ACC112 (cell line): Measurements from ENCODE around the gene MAPK8IP1.
"Not testable (repeated sequence)": the region's sequence is repeated elsewhere in the genome, so short reads cannot be mapped to it uniquely, and the experiment has no call there.

ENCODE experiments used
- H2AFZ ChIP-seq: fragments of 200-600 bp; sonication (generic); one replicate; pipeline ENCODE4 v1.6.0; 2017; ENCODE audit warnings: antibody characterized with exemption, low read length; ENCODE audit not compliant: unreplicated experiment
- H3K27ac ChIP-seq: fragments of 200-600 bp; sonication (generic); 2 replicates; pipeline ENCODE4 v1.5.1; 2014; ENCODE audit warnings: low read depth, mild to moderate bottlenecking, antibody characterized with exemption, low read length, moderate library complexity
- H3K27me3 ChIP-seq: fragments of 200-600 bp; sonication (generic); 2 replicates; pipeline ENCODE4 v1.6.1; 2014; ENCODE audit warnings: mild to moderate bottlenecking, antibody characterized with exemption, low read length, moderate library complexity, mixed read lengths; ENCODE audit not compliant: insufficient read depth
- H3K36me3 ChIP-seq: fragments of 200-600 bp; sonication (generic); 2 replicates; pipeline ENCODE4 v1.6.1; 2016; ENCODE audit warnings: mild to moderate bottlenecking, antibody characterized with exemption, low read length, moderate library complexity, mixed read lengths; ENCODE audit not compliant: insufficient read depth
- H3K4me1 ChIP-seq: fragments of 200-600 bp; sonication (generic); one replicate; pipeline ENCODE4 v1.6.1; 2016; ENCODE audit warnings: low read length, mixed read lengths; ENCODE audit not compliant: insufficient read depth, unreplicated experiment, control insufficient read depth
- H3K4me3 ChIP-seq: fragments of 200-600 bp; sonication (generic); 2 replicates; pipeline ENCODE4 v1.5.1; 2014; ENCODE audit warnings: mild to moderate bottlenecking, low read depth, low read length
- H3K79me2 ChIP-seq: fragments of 200-600 bp; sonication (generic); one replicate; pipeline ENCODE4 v1.6.0; 2016; ENCODE audit warnings: low read length; ENCODE audit not compliant: control insufficient read depth, unreplicated experiment, insufficient read depth

Gene MAPK8IP1

DNA sequence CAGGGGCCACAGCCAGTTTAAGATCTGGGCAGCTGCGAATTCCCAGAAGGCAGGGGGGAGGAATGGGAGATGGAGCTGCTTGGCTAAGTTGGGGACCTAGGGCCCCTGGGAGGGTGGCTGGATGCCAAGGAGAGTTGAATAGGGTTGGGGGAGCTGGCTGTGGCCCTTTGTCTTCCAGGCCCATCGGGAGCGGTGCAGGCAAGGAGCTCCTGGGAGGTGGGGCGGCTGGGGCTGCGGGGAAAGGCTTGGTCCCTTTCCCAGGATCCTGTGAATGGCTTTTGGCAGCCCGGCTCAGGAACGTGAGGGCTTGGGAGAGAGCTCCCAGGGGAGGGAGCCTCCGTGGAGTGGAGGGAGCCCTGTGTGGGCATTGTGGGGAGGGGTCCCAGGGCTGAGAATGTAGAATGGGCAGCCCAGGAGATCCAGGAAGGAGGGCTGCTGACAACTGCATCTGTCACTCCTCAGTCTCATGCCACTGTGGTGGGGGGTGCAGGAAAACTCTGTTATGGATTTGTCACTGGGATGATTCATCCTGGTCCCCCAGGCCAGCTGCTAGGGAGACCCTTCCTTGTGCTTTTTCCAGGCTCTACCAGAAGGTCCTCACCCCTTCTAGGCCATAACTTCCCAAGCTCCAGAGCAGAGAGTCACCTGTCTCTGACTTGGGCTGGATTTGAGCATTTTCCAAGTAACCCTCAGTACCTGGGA is 15.6 kb downstream of the MAPK8IP1 start:
- H2AFZ ChIP-seq, result no peak overlapping the region
- H3K4me3 ChIP-seq, result peak overlapping the region; percentile 77
- H3K27me3 ChIP-seq, result peaks cover 8% of the 10 kb centered on the region; the same call in 1 of the 2 replicates
- H3K79me2 ChIP-seq, result no peaks in the 10 kb centered on the region
- H3K36me3 ChIP-seq, result no peaks in the 10 kb centered on the region
- no peak overlapping the region for H3K27ac ChIP-seq
- peaks cover 11% of the 10 kb centered on the region for H3K4me1 ChIP-seq

DNA sequence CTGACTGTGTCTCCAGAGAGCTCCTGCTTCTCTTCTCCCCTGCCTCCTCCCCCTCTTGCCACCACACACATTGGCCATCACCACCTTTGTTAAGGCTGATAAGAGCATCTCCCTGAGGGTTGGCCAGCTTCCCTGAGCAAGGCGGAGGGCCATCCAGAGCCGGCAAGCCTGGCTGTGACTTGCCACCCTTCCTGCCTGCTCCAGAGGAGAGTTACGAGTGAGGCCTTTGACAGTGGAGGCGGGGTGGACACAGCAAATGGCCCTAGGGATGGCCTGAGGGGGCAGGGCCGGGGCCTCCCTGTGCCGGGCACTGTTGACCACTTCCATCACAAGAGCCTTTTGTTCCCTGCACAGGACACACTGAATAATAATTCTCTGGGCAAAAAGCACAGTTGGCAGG is 16.2 kb downstream of the MAPK8IP1 start:
- H3K36me3 ChIP-seq, result no peaks in the 10 kb centered on the region
- no peak overlapping the region for H3K4me3 ChIP-seq
- peaks cover 8% of the 10 kb centered on the region; the same call in 1 of the 2 replicates for H3K27me3 ChIP-seq
- no peaks in the 10 kb centered on the region for H3K79me2 ChIP-seq
- no peak overlapping the region for H3K27ac ChIP-seq
- H3K4me1 ChIP-seq, result peaks cover 11% of the 10 kb centered on the region
- no peak overlapping the region for H2AFZ ChIP-seq

DNA sequence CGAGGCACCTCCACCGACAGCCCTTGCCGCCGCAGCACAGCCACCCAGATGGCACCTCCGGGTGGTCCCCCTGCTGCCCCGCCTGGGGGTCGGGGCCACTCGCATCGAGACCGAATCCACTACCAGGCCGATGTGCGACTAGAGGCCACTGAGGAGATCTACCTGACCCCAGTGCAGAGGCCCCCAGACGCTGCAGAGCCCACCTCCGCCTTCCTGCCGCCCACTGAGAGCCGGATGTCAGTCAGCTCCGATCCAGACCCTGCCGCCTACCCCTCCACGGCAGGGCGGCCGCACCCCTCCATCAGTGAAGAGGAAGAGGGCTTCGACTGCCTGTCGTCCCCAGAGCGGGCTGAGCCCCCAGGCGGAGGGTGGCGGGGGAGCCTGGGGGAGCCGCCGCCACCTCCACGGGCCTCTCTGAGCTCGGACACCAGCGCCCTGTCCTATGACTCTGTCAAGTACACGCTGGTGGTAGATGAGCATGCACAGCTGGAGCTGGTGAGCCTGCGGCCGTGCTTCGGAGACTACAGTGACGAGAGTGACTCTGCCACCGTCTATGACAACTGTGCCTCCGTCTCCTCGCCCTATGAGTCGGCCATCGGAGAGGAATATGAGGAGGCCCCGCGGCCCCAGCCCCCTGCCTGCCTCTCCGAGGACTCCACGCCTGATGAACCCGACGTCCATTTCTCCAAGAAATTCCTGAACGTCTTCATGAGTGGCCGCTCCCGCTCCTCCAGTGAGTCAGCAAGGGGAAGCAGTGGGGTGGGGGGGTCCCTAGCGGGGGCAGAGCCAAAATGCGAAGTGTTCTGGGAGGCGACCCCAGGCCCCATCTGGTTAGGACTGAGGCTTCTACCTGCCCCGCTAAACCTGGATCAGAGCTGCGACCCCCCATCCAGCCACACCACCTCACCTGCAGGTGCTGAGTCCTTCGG is 17.3 kb downstream of the MAPK8IP1 start:
- no peaks in the 10 kb centered on the region for H3K36me3 ChIP-seq
- no peaks in the 10 kb centered on the region for H3K79me2 ChIP-seq
- no peak overlapping the region for H3K4me3 ChIP-seq
- H2AFZ ChIP-seq, result no peak overlapping the region
- H3K4me1 ChIP-seq, result peaks cover 11% of the 10 kb centered on the region
- no peak overlapping the region for H3K27ac ChIP-seq
- peaks cover 8% of the 10 kb centered on the region; the same call in 1 of the 2 replicates for H3K27me3 ChIP-seq

DNA sequence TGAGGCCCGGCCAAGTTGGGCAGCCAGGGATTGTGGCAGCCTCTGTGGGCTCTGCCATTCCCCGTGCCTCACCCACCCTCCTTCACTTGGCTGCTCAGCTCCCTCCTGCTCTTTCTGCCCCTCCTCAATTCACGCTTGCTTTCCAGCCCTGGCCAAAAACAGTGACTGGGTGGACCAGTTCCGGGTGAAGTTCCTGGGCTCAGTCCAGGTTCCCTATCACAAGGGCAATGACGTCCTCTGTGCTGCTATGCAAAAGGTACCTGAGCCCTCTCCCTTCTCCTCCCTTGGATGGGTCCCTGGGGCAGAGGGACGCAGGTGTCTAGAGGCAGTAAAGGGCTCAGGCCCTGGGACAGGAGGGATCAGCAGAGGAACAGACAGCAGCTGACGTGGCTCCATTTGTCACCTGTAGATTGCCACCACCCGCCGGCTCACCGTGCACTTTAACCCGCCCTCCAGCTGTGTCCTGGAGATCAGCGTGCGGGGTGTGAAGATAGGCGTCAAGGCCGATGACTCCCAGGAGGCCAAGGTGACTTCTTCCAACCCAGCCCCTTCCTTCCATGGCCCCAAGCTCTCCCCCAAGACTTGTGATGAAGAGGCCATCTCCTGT is 19.0 kb downstream of the MAPK8IP1 start:
- Histone ChIP-seq H3K4me1 (peaks cover 7% of the 10 kb centered on the region), H3K36me3 (no peaks in the 10 kb centered on the region), H3K79me2 (no peaks in the 10 kb centered on the region)

DNA sequence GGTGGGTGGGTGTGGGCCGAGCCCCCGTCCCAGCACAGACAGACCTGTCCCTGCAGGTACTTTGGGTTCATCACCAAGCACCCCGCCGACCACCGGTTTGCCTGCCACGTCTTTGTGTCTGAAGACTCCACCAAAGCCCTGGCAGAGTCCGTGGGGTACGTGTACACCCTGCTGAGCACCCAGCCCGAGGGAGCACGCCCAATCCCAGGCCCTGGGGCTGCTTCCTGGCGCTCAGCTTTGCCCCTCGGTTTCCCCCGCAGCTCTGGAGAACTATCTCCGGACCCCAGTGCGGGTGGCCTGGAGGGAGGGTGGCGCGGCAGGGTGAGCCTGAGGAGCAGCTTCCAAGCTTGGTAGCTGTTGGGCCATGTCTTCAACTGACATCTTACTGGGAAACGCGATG is 19.6 kb downstream of the MAPK8IP1 start:
- H3K27me3 ChIP-seq, result peaks cover 8% of the 10 kb centered on the region; the same call in 1 of the 2 replicates
- no peaks in the 10 kb centered on the region for H3K36me3 ChIP-seq
- H3K4me1 ChIP-seq, result peaks cover 5% of the 10 kb centered on the region
- H2AFZ ChIP-seq, result no peak overlapping the region
- no peaks in the 10 kb centered on the region for H3K79me2 ChIP-seq
- H3K27ac ChIP-seq, result no peak overlapping the region
- no peak overlapping the region for H3K4me3 ChIP-seq

More for the DNA sequence above, 19.0 kb downstream of the MAPK8IP1 start:
- H2AFZ ChIP-seq, result no peak overlapping the region
- H3K27ac ChIP-seq, result no peak overlapping the region
- H3K27me3 ChIP-seq, result peaks cover 8% of the 10 kb centered on the region; the same call in 1 of the 2 replicates
- H3K4me3 ChIP-seq, result no peak overlapping the region

DNA sequence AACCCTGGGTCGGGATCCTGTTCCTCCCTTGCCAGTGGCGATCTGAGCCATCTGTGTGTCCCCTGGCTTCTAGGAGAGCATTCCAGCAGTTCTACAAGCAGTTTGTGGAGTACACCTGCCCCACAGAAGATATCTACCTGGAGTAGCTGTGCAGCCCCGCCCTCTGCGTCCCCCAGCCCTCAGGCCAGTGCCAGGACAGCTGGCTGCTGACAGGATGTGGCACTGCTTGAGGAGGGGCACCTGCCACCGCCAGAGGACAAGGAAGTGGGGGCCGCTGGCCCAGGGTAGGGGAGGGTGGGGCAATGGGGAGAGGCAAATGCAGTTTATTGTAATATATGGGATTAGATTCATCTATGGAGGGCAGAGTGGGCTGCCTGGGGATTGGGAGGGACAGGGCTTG is 20.1 kb downstream of the MAPK8IP1 start:
- H3K27ac ChIP-seq, H3K79me2 ChIP-seq, H2AFZ ChIP-seq, H3K27me3 ChIP-seq, H3K36me3 ChIP-seq, H3K4me1 ChIP-seq, H3K4me3 ChIP-seq: not testable (repeated sequence)

DNA sequence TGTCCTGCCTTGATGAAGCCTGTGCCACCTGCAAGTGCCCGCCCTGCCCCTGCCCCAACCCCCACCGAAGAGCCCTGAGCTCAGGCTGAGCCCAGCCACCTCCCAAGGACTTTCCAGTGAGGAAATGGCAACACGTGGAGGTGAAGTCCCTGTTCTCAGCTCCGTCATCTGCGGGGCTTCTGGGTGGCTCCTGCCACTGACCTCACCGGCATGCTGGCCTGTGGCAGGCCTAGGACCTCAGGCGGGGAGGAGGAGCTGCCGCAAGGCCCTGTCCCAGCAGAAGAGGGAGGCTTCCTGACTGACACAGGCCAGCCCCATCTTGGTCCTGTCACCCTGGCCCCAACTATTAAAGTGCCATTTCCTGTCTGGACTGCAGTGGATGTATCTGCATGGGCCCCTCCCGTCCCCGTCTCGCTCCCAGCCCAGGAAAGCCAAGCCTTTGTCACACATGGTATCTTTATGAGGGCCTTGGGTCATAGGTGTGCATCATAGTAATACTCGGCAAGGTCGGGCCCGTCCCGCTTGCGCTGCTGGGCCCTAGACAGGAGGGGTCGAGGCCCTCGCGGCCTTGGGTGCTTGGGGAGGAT is 20.7 kb downstream of the MAPK8IP1 start:
- Histone ChIP-seq H3K27me3 (no peaks in the 10 kb centered on the region), H3K79me2 (no peaks in the 10 kb centered on the region), H3K4me1 (no peaks in the 10 kb centered on the region), H2AFZ (no peak overlapping the region), H3K4me3 (no peak overlapping the region), H3K36me3 (no peaks in the 10 kb centered on the region), H3K27ac (no peak overlapping the region)

DNA sequence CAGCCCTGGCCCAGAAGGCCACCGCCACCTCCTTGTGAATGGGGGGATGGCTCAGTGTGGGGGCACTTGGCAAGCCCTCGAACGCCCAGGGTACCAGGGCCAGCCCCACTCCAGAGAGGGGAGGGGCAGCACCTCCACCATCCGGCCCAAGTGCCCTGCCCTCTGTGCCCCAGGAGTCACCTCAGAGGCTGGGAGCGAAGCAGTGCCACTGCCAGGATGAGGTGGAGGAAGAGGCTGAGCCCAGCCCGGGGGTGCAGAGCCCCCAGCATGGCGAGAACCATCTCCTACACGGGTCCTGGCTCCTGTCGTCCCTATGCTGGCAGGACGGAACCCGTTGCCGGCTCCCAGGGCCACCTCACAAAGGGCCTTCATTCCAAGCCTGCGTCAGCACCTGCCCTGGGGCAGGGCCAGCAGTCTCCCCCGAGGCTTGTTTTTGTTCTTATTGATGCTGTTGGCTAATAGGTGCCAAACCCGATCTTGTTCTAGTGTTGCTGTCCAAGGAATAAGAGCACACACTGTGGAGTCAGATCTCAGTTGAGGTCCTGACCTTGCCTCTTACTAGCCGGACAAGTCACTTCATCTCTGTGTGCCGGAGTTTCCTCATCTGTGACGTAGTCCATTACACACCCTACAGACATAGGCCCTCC is 21.6 kb downstream of the MAPK8IP1 start, which contains the start of gene FREY1:
FREY1 (minus strand) TSS at position 307 of the 647 bp plus-strand sequence; CDS start at position 281, 26 bp downstream.
- H3K36me3 ChIP-seq, result no peaks in the 10 kb centered on the region
- H3K27me3 ChIP-seq, result no peaks in the 10 kb centered on the region
- H3K79me2 ChIP-seq, result no peaks in the 10 kb centered on the region
- H3K4me3 ChIP-seq, result no peak within 1 kb of the TSS
- H3K27ac ChIP-seq, result no peak within 1 kb of the TSS
- no peak within 1 kb of the TSS for H2AFZ ChIP-seq
- H3K4me1 ChIP-seq, result no peaks in the 10 kb centered on the region

DNA sequence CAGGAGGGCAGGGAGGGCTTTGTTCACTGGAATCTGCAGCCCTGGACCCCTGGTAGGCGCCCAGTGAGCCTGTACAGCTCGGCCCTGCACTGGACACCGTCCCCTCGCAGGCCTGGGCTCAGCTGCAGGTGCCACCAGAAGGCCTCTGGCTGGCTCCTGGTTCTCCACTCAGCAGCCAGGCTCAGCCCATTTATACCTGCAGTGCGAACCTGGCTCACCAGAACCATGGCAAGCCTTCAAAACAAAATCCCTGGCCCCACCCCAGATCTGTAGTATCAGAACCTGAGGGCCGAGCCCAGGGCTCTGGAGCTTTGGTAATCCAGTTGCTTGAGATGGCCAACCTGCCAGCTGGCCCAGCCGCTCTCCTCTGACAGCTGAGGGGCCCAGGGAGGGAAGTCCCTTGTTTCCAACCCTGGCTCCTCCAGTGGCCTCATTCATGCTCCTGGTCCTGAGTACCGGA is 22.5 kb downstream of the MAPK8IP1 start:
- H2AFZ ChIP-seq, result no peak overlapping the region
- no peaks in the 10 kb centered on the region for H3K4me1 ChIP-seq
- no peaks in the 10 kb centered on the region for H3K36me3 ChIP-seq
- H3K79me2 ChIP-seq, result no peaks in the 10 kb centered on the region
- H3K27me3 ChIP-seq, result no peaks in the 10 kb centered on the region
- no peak overlapping the region for H3K27ac ChIP-seq
- no peak overlapping the region for H3K4me3 ChIP-seq
